ENCODE results near the gene UBE2C. TPM values are rescaled to one million over a fixed set of nuclear protein-coding genes. Genes with fewer than 3 reads are reported as not detected.

The UBE2C gene
- total RNA-seq, 1 experiment from 2014 or later: 249 TPM

GRCh38 chr20:45835329-45835765 lies 22.9 kb downstream of the UBE2C start:
- Mint-ChIP-seq H3K27me3 (ENCODE audit: low read depth) (no peaks in the 10 kb centered on the region), H3K36me3 (peaks cover 3% of the 10 kb centered on the region; the same call in 1 of the 2 replicates), H3K4me3 (peak overlapping the region; percentile 76; the same call in 1 of the 2 replicates), H3K9me3 (no peaks in the 10 kb centered on the region), H3K4me1 (peaks cover 18% of the 10 kb centered on the region), H3K27ac (no peak overlapping the region)
- POLR2A ChIA-PET: no interaction called here
- ATAC-seq: no peak
- DNase-seq (ENCODE audit: low spot score): no peak
- TF ChIP-seq HMGXB4 (CRISPR knock-in tag; IDR thresholded peaks at IDR 0.05): no peak
- CTCF ChIA-PET: interaction anchor here (2.2 kb wide), 1 partner anchor 11 kb away, joined by 27 read pairs; no protein-coding TSS in a partner anchor

GRCh38 chr20:45835825-45836224 lies 23.4 kb downstream of the UBE2C start:
- no peak for TF ChIP-seq IRF2 (CRISPR knock-in tag; IDR thresholded peaks at IDR 0.05; ENCODE audit: borderline replicate concordance, low read depth)
- TF ChIP-seq RELA (CRISPR knock-in tag; IDR thresholded peaks at IDR 0.05; ENCODE audit: borderline replicate concordance): no peak
- no peak for TF ChIP-seq TEAD4 (CRISPR knock-in tag; IDR thresholded peaks at IDR 0.05)
- no peak for TF ChIP-seq ZNF263 (CRISPR knock-in tag; IDR thresholded peaks at IDR 0.05; ENCODE audit: low read depth)
- TF ChIP-seq ATF3 (CRISPR knock-in tag; conservative IDR thresholded peaks at IDR 0.05): no peak
- no peak for TF ChIP-seq AR (CRISPR knock-in tag; IDR thresholded peaks at IDR 0.05)
- TF ChIP-seq USF2 (CRISPR knock-in tag; IDR thresholded peaks at IDR 0.05): no peak
- H3K27me3 Mint-ChIP-seq (ENCODE audit: low read depth): no peaks in the 10 kb centered on the region
- ATAC-seq: no peak
- POLR2A ChIA-PET: no interaction called here
- peak overlapping the region; percentile 38; the same call in 1 of the 2 replicates for H3K27ac Mint-ChIP-seq
- CTCF ChIA-PET: interaction anchor here (0.6 kb wide), 1 partner anchor 222 kb away, joined by 3 read pairs; no protein-coding TSS in a partner anchor
- no peaks in the 10 kb centered on the region for H3K9me3 Mint-ChIP-seq
- H3K36me3 Mint-ChIP-seq: peaks cover 3% of the 10 kb centered on the region; the same call in 1 of the 2 replicates
- H3K4me3 Mint-ChIP-seq: peak overlapping the region; percentile 25; the same call in 1 of the 2 replicates
- no peak for DNase-seq (ENCODE audit: low spot score)
- peaks cover 18% of the 10 kb centered on the region for H3K4me1 Mint-ChIP-seq

GRCh38 chr20:45836841-45837240 lies 24.4 kb downstream of the UBE2C start:
- no peak overlapping the region for H3K27ac Mint-ChIP-seq
- peaks cover 18% of the 10 kb centered on the region for H3K4me1 Mint-ChIP-seq
- H3K9me3 Mint-ChIP-seq: no peaks in the 10 kb centered on the region
- ATAC-seq (no peak), DNase-seq (ENCODE audit: low spot score) (no peak)
- TF ChIP-seq FOXK1 (CRISPR knock-in tag; IDR thresholded peaks at IDR 0.05): no peak
- TF ChIP-seq ATF3 (CRISPR knock-in tag; conservative IDR thresholded peaks at IDR 0.05): no peak
- TF ChIP-seq MLX (CRISPR knock-in tag; IDR thresholded peaks at IDR 0.05): no peak
- no peak for TF ChIP-seq NR3C1 (CRISPR knock-in tag; conservative IDR thresholded peaks at IDR 0.05; ENCODE audit: low read depth)
- no peak for TF ChIP-seq ZNF512 (CRISPR knock-in tag; IDR thresholded peaks at IDR 0.05; ENCODE audit: borderline replicate concordance)
- TF ChIP-seq NFATC4 (CRISPR knock-in tag; IDR thresholded peaks at IDR 0.05): no peak
- TF ChIP-seq KAT7 (CRISPR knock-in tag; IDR thresholded peaks at IDR 0.05; ENCODE audit: borderline replicate concordance): no peak
- ChIA-PET CTCF (no interaction called here), POLR2A (no interaction called here)
- peaks cover 3% of the 10 kb centered on the region; the same call in 1 of the 2 replicates for H3K36me3 Mint-ChIP-seq
- H3K27me3 Mint-ChIP-seq (ENCODE audit: low read depth): no peaks in the 10 kb centered on the region
- no peak overlapping the region for H3K4me3 Mint-ChIP-seq
